Mononuclear cell (primary cell): Measurements from ENCODE around the gene CSF2RB. TPM values are rescaled to one million over a fixed set of nuclear protein-coding genes. Genes with fewer than 3 reads are reported as not detected.
A peak's percentile ranks its signal among the peaks of the same experiment; 100 is the strongest.

Source experiments
- H3K27me3 ChIP-seq: 2 replicates; pipeline ENCODE4 v1.6.0; 2011; ENCODE audit warnings: low read length, control low read depth; ENCODE audit not compliant: insufficient read depth
- H3K4me1 ChIP-seq: 2 replicates; pipeline ENCODE4 v1.5.1; 2011; ENCODE audit warnings: mild to moderate bottlenecking, low read length, control low read depth; ENCODE audit not compliant: insufficient read depth
- H3K4me3 ChIP-seq: 2 replicates; pipeline ENCODE4 v1.5.1; 2011; ENCODE audit warnings: mild to moderate bottlenecking, low read length, moderate library complexity
- H3K9me3 ChIP-seq: 2 replicates; pipeline ENCODE4 v1.5.1; 2011; ENCODE audit warnings: low read depth, mild to moderate bottlenecking, control low read depth, low read length
- total RNA-seq: library from RNA; depleted of rRNA; stranded (reverse); fragments of >200 nt; gene quantifications from one replicate; pipeline ENCODE4 v1.2.3, GENCODE V29; 2012

CSF2RB gene
- 17.4 TPM for total RNA-seq

DNA sequence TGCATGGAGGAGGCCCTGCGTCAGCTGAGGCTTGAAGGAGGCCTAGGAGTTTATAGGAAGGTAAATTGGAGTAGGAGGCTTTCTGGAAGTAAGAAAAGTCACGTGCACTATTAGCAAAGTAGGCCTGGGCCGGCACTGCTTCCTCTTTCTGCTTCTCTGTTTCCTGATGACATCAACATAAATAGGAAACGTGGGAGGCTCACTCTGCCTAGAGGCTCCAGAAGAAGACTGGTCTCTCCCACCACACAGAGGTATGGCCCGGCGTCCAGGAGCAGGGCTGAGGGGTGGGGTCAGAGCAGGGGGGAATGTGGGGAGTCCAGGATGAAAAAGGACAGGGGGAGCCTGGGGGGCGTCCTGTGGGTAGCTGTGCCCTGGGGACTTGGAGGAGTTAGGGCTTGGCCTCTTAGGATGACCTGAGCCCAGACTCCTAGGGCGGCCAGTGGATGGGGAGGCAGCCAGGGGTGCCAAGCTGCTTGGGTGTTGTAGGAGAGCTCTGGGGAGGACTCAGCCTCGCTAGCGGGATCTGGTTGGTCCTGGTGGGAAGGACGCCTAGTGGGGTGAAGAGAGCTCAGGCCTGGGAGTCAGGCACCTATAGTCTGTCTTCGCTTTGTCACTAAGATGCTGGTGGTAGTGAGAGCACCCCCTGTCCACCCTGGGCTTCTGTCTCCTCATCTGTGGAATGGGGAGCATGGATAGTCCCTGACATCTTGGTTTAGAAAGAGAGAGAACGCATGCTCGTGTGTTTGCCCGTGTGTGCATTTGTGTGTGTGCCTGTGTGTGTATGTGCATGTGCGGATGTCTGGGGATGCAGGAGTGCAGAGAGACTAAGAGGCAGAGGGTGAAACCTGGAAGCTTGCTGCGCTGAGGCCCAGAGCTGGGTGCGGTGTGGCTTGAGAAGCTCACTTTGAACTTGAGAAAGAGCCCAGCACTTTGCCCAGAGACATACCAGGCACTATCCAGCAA lies at the start of gene CSF2RB:
CSF2RB (plus strand) TSS at position 202 of the 963 bp plus-strand sequence. CDS start 8,580 bp downstream, outside the sequence.
- Histone ChIP-seq H3K4me1 (peaks cover 40% of the 10 kb centered on the region), H3K27me3 (no peaks in the 10 kb centered on the region), H3K9me3 (no peaks in the 10 kb centered on the region), H3K4me3 (peak within 1 kb of the TSS; percentile 73)

DNA sequence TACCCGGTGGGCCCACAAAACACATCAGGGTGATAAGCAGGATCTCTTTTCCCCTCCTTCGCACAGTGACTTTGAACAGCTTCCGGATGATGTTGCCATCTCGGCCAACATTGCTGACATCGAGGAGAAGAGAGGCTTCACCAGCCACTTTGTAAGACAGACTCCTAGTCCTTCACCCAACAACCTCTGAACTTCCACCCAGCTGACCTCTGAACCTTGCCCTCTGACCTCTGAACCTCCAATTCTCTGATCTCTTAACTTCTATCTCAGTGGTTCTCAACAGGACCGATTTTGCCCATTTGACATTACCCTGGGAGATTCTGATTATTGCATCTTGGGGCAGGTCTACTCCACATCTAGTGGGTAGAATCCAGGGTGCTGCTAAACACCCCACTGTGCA lies 49.4 kb upstream of the CSF2RB start:
- H3K4me3 ChIP-seq, result no peak overlapping the region
- H3K27me3 ChIP-seq, result no peaks in the 10 kb centered on the region
- H3K9me3 ChIP-seq, result no peaks in the 10 kb centered on the region
- peaks cover 61% of the 10 kb centered on the region for H3K4me1 ChIP-seq

DNA sequence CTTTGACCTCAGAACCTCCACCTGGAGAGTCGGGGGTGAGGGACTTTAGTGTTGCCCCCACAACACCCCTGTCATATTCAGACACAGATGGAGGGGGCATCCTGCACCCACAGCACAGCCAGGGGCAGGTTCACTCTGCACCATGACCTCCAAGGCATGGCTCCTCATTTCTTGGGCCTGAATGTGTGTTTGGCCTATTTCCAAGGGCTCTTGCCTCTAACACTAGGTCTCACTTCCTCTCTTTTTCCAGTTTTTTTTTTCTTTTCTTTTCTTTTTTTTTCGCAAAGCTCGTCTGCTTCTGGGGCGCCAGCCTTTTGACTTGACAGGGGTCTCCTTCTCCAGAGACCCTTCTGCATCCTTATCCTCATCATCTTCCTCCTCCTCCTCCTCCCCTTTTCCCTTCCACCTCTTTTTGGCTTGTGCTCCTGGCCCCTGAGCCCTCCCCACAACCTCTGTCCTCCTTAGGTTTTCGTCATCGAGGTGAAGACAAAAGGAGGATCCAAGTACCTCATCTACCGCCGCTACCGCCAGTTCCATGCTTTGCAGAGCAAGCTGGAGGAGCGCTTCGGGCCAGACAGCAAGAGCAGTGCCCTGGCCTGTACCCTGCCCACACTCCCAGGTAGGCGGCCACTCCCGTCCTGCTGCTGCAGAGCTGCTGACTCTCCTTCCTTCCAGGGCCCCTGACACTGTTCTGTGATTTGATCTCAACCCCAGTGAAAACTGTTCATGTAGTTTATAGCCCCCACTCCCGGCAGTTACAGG lies 48.8 kb upstream of the CSF2RB start:
- H3K4me1 ChIP-seq, result peaks cover 54% of the 10 kb centered on the region
- no peaks in the 10 kb centered on the region for H3K9me3 ChIP-seq
- no peaks in the 10 kb centered on the region for H3K27me3 ChIP-seq
- H3K4me3 ChIP-seq, result no peak overlapping the region

DNA sequence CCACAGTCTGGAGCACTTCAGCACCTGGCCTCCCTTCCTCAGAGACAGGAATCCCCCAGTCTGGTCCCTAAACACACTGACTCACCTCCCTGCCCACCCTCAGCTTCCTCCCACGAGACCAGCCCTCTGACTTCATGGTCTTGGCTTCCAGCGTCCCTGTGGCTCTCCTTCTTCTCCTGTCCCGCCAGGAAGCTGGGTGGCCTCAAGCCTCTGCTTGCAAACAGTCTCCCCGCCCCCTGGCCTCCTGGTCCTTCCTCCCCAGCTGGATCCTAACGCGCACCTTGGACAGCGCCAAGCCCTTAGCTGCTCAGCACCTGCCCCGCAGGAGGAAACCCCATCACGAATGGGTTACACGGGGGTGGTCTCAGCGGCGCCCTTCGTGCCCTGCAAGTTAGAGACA lies 48.1 kb upstream of the CSF2RB start:
- Histone ChIP-seq H3K9me3 (no peaks in the 10 kb centered on the region), H3K27me3 (no peaks in the 10 kb centered on the region), H3K4me1 (peaks cover 47% of the 10 kb centered on the region), H3K4me3 (no peak overlapping the region)

DNA sequence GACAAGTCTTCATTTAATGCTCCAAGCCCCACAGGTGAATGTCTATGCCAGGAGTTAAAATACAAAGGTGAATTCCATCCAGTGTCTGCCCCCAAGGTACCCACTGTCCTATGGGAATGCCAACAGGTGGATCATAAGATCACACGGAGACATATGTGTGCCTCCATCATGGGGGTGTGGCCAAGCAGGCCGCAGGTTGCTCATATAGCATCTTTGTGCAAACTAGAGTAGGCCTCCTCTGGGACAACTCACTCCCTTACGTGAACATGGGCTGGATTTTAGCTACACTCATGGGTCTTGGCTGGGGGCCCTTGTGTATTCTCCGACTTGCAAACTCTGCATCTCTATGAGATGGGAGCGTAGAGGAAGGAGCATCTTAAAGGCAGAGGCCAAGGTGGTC lies 45.7 kb upstream of the CSF2RB start:
- Histone ChIP-seq H3K27me3 (no peaks in the 10 kb centered on the region), H3K4me1 (peaks cover 28% of the 10 kb centered on the region), H3K9me3 (no peaks in the 10 kb centered on the region), H3K4me3 (no peak overlapping the region)

DNA sequence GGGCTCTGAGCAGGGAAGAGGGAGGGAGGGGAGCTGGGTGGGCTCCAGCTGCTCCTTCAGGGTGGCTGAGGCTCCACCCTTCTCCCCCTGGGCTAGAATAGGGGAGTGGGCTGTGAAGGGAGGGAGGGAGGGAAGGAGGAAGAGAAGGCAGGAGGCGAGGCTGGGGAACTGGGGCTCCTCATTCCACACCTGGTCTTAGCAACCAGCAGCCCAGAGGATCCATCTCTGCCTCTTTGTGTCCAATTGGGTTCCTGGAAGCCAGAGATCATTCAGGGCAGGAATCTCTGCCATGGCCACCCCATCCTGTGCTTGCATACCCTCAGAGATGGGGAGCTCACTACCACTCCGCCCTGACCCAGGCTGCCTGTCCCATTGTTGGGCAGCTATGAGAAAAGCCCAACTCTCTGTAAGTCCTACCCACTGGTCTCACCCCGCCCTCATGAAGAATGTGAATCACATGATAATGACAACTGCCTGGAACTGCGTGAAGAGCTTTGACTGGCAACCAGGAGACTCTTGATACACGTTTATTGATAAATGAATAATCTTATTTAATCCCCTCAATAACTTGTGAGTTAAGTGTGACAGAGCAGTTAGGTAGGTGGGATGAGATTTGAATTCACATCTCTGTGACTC lies 44.8 kb upstream of the CSF2RB start:
- Histone ChIP-seq H3K4me1 (peaks cover 28% of the 10 kb centered on the region), H3K9me3 (no peaks in the 10 kb centered on the region), H3K4me3 (no peak overlapping the region), H3K27me3 (no peaks in the 10 kb centered on the region)

DNA sequence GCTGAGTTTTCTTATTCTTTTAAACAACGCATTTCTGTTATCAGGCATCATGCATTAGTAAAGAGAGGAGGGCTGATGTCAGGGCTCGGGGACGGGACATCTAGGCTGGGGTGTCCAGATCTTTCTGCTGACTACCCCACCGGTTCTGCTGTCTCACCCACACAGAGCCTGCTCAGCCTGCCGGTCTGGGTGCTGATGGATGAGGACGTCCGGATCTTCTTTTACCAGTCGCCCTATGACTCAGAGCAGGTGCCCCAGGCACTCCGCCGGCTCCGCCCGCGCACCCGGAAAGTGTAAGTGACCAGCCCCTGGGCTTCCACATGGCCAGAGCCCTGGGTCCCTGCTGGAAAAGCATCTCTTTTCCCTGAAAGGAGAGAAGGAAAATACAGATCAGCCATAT lies 43.2 kb upstream of the CSF2RB start:
- H3K27me3 ChIP-seq, result no peaks in the 10 kb centered on the region
- H3K4me1 ChIP-seq, result peaks cover 29% of the 10 kb centered on the region
- no peak overlapping the region for H3K4me3 ChIP-seq
- H3K9me3 ChIP-seq, result no peaks in the 10 kb centered on the region

- Histone ChIP-seq H3K4me1 (peaks cover 29% of the 10 kb centered on the region), H3K27me3 (no peaks in the 10 kb centered on the region), H3K9me3 (no peaks in the 10 kb centered on the region), H3K4me3 (no peak overlapping the region)
Measured at GRCh38 chr22:36871669-36872081, 41.8 kb upstream of the CSF2RB start.

DNA sequence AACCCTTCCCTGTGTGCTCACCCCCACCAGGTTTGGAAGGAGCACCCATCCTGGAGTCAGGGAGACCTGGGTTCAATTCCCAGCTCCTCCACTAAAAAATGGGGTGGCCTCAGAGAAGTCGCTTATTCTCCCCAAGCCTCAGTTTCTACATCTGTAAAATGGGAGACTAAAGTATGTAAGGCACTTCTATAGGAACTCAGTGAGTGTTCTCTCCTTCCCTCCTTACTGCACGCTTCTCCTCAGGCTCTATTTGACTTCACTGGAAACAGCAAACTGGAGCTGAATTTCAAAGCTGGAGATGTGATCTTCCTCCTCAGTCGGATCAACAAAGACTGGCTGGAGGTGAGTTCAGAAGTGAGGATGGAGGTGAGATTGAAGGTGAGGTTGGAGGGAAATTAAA lies 41.3 kb upstream of the CSF2RB start:
- Histone ChIP-seq H3K9me3 (no peaks in the 10 kb centered on the region), H3K27me3 (no peaks in the 10 kb centered on the region), H3K4me1 (peaks cover 29% of the 10 kb centered on the region), H3K4me3 (no peak overlapping the region)

DNA sequence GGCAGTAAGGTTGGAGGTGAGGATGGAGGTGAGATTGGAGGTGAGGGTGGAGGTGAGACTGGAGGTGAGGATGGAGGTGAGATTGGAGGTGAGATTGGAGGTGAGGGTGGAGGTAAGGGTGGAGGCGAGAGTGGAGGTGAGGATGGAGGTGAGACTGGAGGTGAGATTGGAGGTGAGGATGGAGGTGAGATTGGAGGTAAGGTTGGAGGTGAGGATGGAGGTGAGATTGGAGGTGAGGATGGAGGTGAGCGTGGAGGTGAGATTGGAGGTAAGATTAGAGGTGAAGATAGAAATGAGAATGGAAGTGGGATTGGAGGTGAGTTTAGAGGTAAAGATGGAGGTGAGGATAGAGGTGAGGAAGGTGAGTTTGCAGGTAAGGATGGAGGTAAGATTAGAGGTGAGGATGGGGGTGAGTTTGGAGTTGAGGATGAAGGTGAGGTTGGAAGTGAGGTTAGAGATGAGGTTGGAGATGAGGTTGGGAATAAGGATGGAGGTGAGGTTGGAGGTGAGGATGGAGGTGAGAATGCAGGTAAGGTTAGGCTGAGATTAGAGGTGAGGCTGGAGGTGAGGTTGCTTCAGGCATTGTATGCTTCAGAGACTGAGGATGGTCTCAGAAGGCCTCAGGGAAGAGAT lies 40.4 kb upstream of the CSF2RB start:
- no peaks in the 10 kb centered on the region for H3K9me3 ChIP-seq
- H3K4me3 ChIP-seq, result no peak overlapping the region
- peaks cover 29% of the 10 kb centered on the region for H3K4me1 ChIP-seq
- H3K27me3 ChIP-seq, result no peaks in the 10 kb centered on the region

GRCh38 chr22:36873614-36874308 lies 39.7 kb upstream of the CSF2RB start:
- H3K9me3 ChIP-seq, result no peaks in the 10 kb centered on the region
- H3K4me1 ChIP-seq, result peaks cover 29% of the 10 kb centered on the region
- no peak overlapping the region for H3K4me3 ChIP-seq
- H3K27me3 ChIP-seq, result no peaks in the 10 kb centered on the region

GRCh38 chr22:36874309-36874696 lies 39.1 kb upstream of the CSF2RB start:
- H3K9me3 ChIP-seq, result no peaks in the 10 kb centered on the region
- no peak overlapping the region for H3K4me3 ChIP-seq
- H3K4me1 ChIP-seq, result peaks cover 29% of the 10 kb centered on the region
- H3K27me3 ChIP-seq, result no peaks in the 10 kb centered on the region

GRCh38 chr22:36874736-36875135 lies 38.7 kb upstream of the CSF2RB start:
- no peak overlapping the region for H3K4me3 ChIP-seq
- no peaks in the 10 kb centered on the region for H3K27me3 ChIP-seq
- H3K9me3 ChIP-seq, result no peaks in the 10 kb centered on the region
- H3K4me1 ChIP-seq, result peaks cover 29% of the 10 kb centered on the region

DNA sequence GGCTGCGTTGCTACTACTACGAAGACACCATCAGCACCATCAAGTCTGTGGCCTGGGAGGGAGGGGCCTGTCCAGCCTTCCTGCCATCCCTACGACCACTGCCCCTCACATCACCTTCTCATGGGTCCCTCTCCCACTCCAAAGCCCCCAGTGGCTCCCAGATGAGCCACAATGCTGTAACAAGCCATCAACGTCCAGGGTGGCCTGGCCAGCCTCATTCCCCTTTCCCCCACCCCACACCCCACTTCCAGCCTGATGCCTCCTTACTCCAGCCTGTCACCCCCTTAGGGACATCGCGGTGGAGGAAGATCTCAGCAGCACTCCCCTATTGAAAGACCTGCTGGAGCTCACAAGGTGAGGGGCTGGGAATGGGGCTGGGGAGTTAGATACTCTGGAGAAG lies 37.7 kb upstream of the CSF2RB start:
- Histone ChIP-seq H3K4me1 (peaks cover 29% of the 10 kb centered on the region), H3K9me3 (no peaks in the 10 kb centered on the region), H3K4me3 (no peak overlapping the region), H3K27me3 (no peaks in the 10 kb centered on the region)
